Colonic mucosa (tissue), 4 donors: Measurements from ENCODE around the gene ABLIM3. TPM values are rescaled to one million over a fixed set of nuclear protein-coding genes. Genes with fewer than 3 reads are reported as not detected.

Experiments
- DNase-seq: peaks from one replicate; pipeline ENCODE4 v3.0.0-alpha.2; 2020
- H3K27ac ChIP-seq: fragments of 200-600 bp; one replicate; pipeline ENCODE4 v1.8.0; 2021
- H3K27me3 ChIP-seq: fragments of 200-600 bp; one replicate; pipeline ENCODE4 v1.8.0; 2021
- H3K36me3 ChIP-seq: fragments of 200-600 bp; one replicate; pipeline ENCODE4 v1.8.0; 2021
- H3K4me1 ChIP-seq: fragments of 200-600 bp; one replicate; pipeline ENCODE4 v1.8.0; 2021; ENCODE audit warnings: mild to moderate bottlenecking
- H3K4me3 ChIP-seq: fragments of 200-600 bp; one replicate; pipeline ENCODE4 v1.8.0; 2021
- H3K9ac ChIP-seq, 2 donors: one replicate each; pipeline ENCODE4 v1.7.0; 2013; ENCODE audit warnings: control low read depth in 2 of 2, low read depth in 2 of 2, low read length in 2 of 2
- H3K9me3 ChIP-seq: fragments of 200-600 bp; one replicate; pipeline ENCODE4 v1.8.0; 2021
- CTCF ChIP-seq: fragments of 200-600 bp; IDR thresholded peaks from one replicate; pipeline ENCODE4 v1.8.0; 2022; ENCODE audit warnings: antibody characterized with exemption, mild to moderate bottlenecking
- intact Hi-C: fragments of 100-400 bp; cut with DNase I; formaldehyde crosslinking; loops from one replicate; pipeline ENCODE4 v1.14.1; 2022
- total RNA-seq, 2 donors: library from RNA; stranded (reverse); fragmentation: NEBNext Ultra II Directional in 1 of 2; extraction: Animal tissue kit (Norgen Biotek cat#: 25700) in 1 of 2; gene quantifications; one replicate each; pipeline ENCODE4 v1.2.1, GENCODE V29; 2021
- donor health status: healthy.
- donor health status: DM: no; HTN: no; CAD: no.
- donor health status: DM: no; HTN: no; CAD: no.

Gene ABLIM3
- total RNA-seq, 2 donors from 2014 or later: 2.3 to 4.1 TPM

DNA sequence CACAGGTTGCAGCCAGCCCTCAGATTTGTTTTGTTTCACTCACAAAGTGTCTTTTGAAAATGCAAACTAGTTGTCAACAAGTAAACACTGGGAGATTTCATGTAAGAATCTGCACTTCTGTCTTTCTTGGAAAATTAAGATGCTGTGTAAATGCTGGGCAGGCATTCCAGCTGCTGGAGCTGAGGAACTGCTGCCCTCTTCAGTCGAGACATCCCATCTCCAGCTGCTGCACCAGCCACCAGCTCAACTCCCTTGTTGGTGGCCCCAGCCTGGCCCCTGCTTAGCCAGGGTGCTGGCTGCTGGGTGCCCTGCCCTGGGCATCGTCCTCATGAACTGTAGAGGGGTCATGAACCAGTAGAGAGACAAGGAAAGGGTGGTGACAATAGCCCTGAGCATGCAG lies 97.2 kb downstream of the ABLIM3 start:
- intact Hi-C loops: no loop called here
- no peak overlapping the region for H3K4me3 ChIP-seq
- no peaks in the 10 kb centered on the region for H3K36me3 ChIP-seq
- H3K27me3 ChIP-seq: no peaks in the 10 kb centered on the region
- H3K27ac ChIP-seq: no peak overlapping the region
- TF ChIP-seq CTCF: no peak
- H3K9ac ChIP-seq: no peak overlapping the region
- DNase-seq: no peak
- no peaks in the 10 kb centered on the region for H3K4me1 ChIP-seq
- H3K9me3 ChIP-seq: no peaks in the 10 kb centered on the region

DNA sequence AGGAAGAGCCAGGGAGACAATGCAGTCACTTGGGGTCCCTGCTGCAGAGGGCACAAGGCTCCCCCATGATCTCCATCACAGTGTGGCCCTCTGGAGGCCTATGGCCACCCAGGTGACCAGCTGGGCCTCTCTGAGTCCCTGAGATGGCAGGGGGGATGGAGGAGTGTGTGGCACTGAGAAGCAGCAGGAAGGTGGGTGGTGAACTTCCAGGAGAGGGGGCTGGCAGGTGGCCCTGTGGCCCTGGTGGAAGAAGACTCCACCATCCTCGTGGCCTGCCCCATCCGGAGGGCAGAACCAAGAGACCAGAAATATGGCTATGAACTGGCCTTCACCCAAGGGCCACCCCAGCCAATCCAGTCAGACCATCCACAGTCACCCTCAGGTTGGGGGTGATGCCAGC lies 98.6 kb downstream of the ABLIM3 start:
- intact Hi-C loops: no loop called here
- H3K27me3 ChIP-seq: no peaks in the 10 kb centered on the region

GRCh38 chr5:149240354-149240998 lies 99.2 kb downstream of the ABLIM3 start:
- Histone ChIP-seq H3K4me3 (no peak overlapping the region), H3K27me3 (no peaks in the 10 kb centered on the region), H3K9me3 (no peaks in the 10 kb centered on the region), H3K4me1 (no peaks in the 10 kb centered on the region), H3K9ac (no peak overlapping the region), H3K27ac (peak overlapping the region; percentile 50), H3K36me3 (no peaks in the 10 kb centered on the region)
- intact Hi-C loops: no loop called here
- TF ChIP-seq CTCF: no peak
- peak; percentile 35 for DNase-seq

More for the DNA sequence above, 98.6 kb downstream of the ABLIM3 start:
- no peak for TF ChIP-seq CTCF
- no peaks in the 10 kb centered on the region for H3K36me3 ChIP-seq
- H3K27ac ChIP-seq: peak overlapping the region; percentile 50
- H3K4me1 ChIP-seq: no peaks in the 10 kb centered on the region
- no peak overlapping the region for H3K9ac ChIP-seq
- no peaks in the 10 kb centered on the region for H3K9me3 ChIP-seq
- no peak overlapping the region for H3K4me3 ChIP-seq
- no peak for DNase-seq

- H3K4me3 ChIP-seq: no peak overlapping the region
- no peaks in the 10 kb centered on the region for H3K27me3 ChIP-seq
- H3K27ac ChIP-seq: no peak overlapping the region
- H3K4me1 ChIP-seq: no peaks in the 10 kb centered on the region
- no peak overlapping the region for H3K9ac ChIP-seq
- H3K36me3 ChIP-seq: no peaks in the 10 kb centered on the region
- no peaks in the 10 kb centered on the region for H3K9me3 ChIP-seq
- no peak for DNase-seq
- intact Hi-C loops: no loop called here
- no peak for TF ChIP-seq CTCF
These were observed 101.0 kb downstream of the ABLIM3 start for GRCh38 chr5:149242339-149242738.

DNA sequence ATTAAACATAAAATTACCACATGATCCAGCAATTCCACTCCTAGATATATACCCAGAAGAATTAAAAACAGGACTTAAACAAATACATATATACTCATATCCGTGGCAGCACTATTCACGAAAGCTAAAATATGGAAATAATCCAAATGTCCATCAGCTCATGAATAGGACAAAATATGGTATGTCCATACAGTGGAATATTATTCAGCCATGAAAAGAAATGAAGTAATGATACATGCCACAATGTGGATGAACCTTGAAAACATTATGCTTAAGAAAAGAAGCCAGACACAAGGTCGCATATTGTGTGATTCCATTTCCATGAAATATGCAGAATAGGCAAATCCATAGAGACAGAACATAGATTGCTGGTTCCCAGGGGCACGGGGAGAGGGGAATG lies 105.6 kb downstream of the ABLIM3 start:
- H3K36me3 ChIP-seq: no peaks in the 10 kb centered on the region
- TF ChIP-seq CTCF: no peak
- no peak overlapping the region for H3K4me3 ChIP-seq

More for the DNA sequence above, 105.6 kb downstream of the ABLIM3 start:
- Histone ChIP-seq H3K9ac (no peak overlapping the region), H3K4me1 (no peaks in the 10 kb centered on the region), H3K27ac (no peak overlapping the region), H3K27me3 (no peaks in the 10 kb centered on the region), H3K9me3 (no peaks in the 10 kb centered on the region)
- intact Hi-C loops: no loop called here
- no peak for DNase-seq
